ENCODE results near the gene RAP2A.

GRCh38 chr13:97497400-97497799, 63.4 kb downstream of the RAP2A start:
- no peak for TF ChIP-seq CTCF (IDR thresholded peaks at IDR 0.05)
- no peak for TF ChIP-seq POLR2A (IDR thresholded peaks at IDR 0.05)

All from body of pancreas (tissue), 4 donors.